DOHH2 (cell line): ENCODE measurements around the gene RALGAPB.

ENCODE experiments used
- H3F3A ChIP-seq: fragments of 200-600 bp; sonication (generic), shearing (Covaris generic); 2 replicates; pipeline ENCODE4 v1.6.0; 2016; ENCODE audit warnings: antibody characterized with exemption, mild to moderate bottlenecking; ENCODE audit not compliant: control insufficient read depth, insufficient read depth
- H3K27ac ChIP-seq: fragments of 200-600 bp; sonication (generic); 2 replicates; pipeline ENCODE4 v1.5.1; 2014; ENCODE audit warnings: low read depth, mild to moderate bottlenecking, low read length, moderate library complexity
- H3K27me3 ChIP-seq: fragments of 200-600 bp; sonication (generic); 2 replicates; pipeline ENCODE4 v1.6.1; 2014; ENCODE audit warnings: mild to moderate bottlenecking, low read length, mixed read lengths; ENCODE audit not compliant: control insufficient read depth
- H3K36me3 ChIP-seq: fragments of 200-600 bp; sonication (generic); 2 replicates; pipeline ENCODE4 v1.6.1; 2014; ENCODE audit warnings: mild to moderate bottlenecking, low read length, moderate library complexity, mixed read lengths; ENCODE audit not compliant: control insufficient read depth
- H3K4me1 ChIP-seq: fragments of 200-600 bp; sonication (generic); 2 replicates; pipeline ENCODE4 v1.6.1; 2014; ENCODE audit warnings: mild to moderate bottlenecking, low read length, mixed read lengths; ENCODE audit not compliant: control insufficient read depth
- H3K4me2 ChIP-seq: fragments of 200-600 bp; sonication (generic); 2 replicates; pipeline ENCODE4 v1.6.0; 2014; ENCODE audit warnings: mild to moderate bottlenecking, low read length, moderate library complexity
- H3K4me3 ChIP-seq: fragments of 200-600 bp; sonication (generic); 2 replicates; pipeline ENCODE4 v1.5.1; 2014; ENCODE audit warnings: mild to moderate bottlenecking, low read length, mixed read lengths
- H3K79me2 ChIP-seq: fragments of 200-600 bp; sonication (generic); 2 replicates; pipeline ENCODE4 v1.6.1; 2014; ENCODE audit warnings: mild to moderate bottlenecking, low read length, mixed read lengths; ENCODE audit not compliant: control insufficient read depth
- H3K9me2 ChIP-seq: fragments of 200-600 bp; sonication (generic); replicated peaks from 2 replicates; pipeline ENCODE4 v1.6.1; 2014; ENCODE audit warnings: mild to moderate bottlenecking, low read length, mixed read lengths; ENCODE audit not compliant: control insufficient read depth
- H3K9me3 ChIP-seq: fragments of 200-600 bp; sonication (generic); 2 replicates; pipeline ENCODE4 v1.6.1; 2014; ENCODE audit warnings: antibody characterized with exemption, low read length, mixed read lengths; ENCODE audit not compliant: control insufficient read depth, insufficient read depth
- H4K20me1 ChIP-seq: fragments of 200-600 bp; sonication (generic); 2 replicates; pipeline ENCODE4 v1.6.0; 2014; ENCODE audit warnings: low read depth, mild to moderate bottlenecking, antibody characterized with exemption, low read length, moderate library complexity; ENCODE audit not compliant: control insufficient read depth, insufficient read depth
- EZH2phosphoT487 ChIP-seq: fragments of 200-600 bp; sonication (generic); IDR thresholded peaks from 2 replicates; pipeline ENCODE4 v1.6.1; 2017; ENCODE audit warnings: borderline replicate concordance, mild to moderate bottlenecking, antibody characterized with exemption, low read length, moderate library complexity, mixed read lengths
- TF ChIP-seq, protein P1 (sequence below): fragments of 200-600 bp; sonication (generic); IDR thresholded peaks from one replicate; pipeline ENCODE4 v1.5.1; 2014; ENCODE audit warnings: antibody characterized with exemption, mild to moderate bottlenecking, low read depth, low read length; ENCODE audit not compliant: poor library complexity, severe bottlenecking

Gene RALGAPB

DNA sequence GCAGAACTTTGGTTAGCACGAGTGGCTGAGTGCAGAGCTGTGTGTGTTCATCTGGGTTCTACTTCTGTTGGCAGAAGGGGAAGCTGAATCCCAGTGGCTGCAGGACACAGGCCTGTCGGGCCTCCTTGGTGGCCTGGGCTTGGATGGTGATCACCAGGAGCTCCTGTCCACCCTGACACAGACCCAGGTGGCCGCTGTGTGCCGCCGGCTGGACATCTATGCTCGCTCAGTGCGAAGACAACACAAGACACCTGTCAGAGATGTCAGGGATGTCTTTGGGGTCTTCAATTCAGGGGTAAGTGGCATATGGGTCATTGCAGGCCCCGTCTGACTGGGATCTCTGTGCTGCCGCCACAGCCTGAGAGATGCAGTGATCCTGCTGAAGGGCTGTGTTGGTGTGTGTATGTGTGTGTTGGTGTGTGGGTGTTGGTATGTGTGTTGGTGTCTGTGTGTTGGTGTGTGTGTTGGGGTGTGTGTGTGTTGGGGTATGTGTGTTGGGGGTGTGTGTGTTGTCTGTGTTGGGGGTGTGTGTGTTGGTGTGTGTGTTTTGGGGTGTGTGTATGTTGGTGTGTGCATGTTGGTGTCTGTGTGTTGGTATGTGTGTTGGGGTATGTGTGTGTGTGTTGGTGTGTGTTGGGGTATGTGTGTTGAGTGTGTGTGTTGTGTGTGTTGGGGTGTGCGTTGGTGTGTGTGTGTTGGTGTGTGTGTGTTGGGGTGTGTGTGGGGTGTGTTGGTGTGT, 154.4 kb downstream of the RALGAPB start:
- H3K4me2 ChIP-seq = no peak overlapping the region
- no peaks in the 10 kb centered on the region for H3K27me3 ChIP-seq
- H3K9me3 ChIP-seq = no peaks in the 10 kb centered on the region
- H3K36me3 ChIP-seq = no peaks in the 10 kb centered on the region
- H4K20me1 ChIP-seq = no peaks in the 10 kb centered on the region
- H3K79me2 ChIP-seq = no peaks in the 10 kb centered on the region
- no peak overlapping the region for H3K27ac ChIP-seq
- no peaks in the 10 kb centered on the region for H3K9me2 ChIP-seq
- TF ChIP-seq EZH2phosphoT487 = no peak
- TF ChIP-seq, protein P1, sequence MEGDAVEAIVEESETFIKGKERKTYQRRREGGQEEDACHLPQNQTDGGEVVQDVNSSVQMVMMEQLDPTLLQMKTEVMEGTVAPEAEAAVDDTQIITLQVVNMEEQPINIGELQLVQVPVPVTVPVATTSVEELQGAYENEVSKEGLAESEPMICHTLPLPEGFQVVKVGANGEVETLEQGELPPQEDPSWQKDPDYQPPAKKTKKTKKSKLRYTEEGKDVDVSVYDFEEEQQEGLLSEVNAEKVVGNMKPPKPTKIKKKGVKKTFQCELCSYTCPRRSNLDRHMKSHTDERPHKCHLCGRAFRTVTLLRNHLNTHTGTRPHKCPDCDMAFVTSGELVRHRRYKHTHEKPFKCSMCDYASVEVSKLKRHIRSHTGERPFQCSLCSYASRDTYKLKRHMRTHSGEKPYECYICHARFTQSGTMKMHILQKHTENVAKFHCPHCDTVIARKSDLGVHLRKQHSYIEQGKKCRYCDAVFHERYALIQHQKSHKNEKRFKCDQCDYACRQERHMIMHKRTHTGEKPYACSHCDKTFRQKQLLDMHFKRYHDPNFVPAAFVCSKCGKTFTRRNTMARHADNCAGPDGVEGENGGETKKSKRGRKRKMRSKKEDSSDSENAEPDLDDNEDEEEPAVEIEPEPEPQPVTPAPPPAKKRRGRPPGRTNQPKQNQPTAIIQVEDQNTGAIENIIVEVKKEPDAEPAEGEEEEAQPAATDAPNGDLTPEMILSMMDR = no peak
- no peak overlapping the region for H3K4me3 ChIP-seq
- H3F3A ChIP-seq = no peaks in the 10 kb centered on the region
- peaks cover 7% of the 10 kb centered on the region for H3K4me1 ChIP-seq
